ENCODE data around the gene PHC1.

The PHC1 gene

DNA sequence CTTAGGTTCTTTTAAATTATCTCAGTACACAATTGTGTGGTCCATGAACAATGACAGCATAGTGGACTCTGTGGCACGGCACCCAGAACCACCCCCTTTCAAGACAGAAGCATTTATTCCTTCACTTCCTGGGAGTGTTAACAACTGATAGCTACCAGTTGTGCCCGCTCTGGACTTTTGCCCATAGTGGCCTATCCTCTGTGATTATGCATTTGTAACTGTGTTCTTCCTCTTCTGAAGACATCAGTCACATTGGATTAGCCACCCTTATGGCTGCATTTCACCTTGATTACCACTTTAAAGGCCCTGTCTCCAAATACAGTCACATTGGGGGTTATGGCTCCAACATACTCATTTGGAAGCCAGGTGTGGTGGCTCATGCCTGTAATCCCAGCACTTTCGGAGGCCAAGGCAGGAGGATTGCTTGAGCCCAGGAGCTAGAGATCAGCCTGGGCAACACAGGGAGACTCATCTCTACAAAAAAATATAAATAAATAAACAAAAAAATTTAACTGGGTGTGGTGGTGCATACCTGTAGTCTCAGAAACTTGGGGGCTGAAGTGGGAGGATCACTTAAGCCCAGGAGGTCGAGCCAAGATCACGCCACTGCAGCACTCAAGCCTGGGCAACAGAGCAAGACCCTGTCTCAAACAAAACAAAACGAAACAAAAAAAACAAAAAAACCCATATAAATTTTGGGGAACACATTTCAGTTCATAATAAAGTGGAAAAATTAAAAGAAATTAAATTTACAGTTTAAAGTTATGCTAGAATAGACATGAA, 27.6 kb upstream of the PHC1 start:
- TF ChIP-seq, protein P1, sequence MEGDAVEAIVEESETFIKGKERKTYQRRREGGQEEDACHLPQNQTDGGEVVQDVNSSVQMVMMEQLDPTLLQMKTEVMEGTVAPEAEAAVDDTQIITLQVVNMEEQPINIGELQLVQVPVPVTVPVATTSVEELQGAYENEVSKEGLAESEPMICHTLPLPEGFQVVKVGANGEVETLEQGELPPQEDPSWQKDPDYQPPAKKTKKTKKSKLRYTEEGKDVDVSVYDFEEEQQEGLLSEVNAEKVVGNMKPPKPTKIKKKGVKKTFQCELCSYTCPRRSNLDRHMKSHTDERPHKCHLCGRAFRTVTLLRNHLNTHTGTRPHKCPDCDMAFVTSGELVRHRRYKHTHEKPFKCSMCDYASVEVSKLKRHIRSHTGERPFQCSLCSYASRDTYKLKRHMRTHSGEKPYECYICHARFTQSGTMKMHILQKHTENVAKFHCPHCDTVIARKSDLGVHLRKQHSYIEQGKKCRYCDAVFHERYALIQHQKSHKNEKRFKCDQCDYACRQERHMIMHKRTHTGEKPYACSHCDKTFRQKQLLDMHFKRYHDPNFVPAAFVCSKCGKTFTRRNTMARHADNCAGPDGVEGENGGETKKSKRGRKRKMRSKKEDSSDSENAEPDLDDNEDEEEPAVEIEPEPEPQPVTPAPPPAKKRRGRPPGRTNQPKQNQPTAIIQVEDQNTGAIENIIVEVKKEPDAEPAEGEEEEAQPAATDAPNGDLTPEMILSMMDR (IDR thresholded peaks at IDR 0.05; ENCODE audit: low read depth, low read length, missing control alignments): no peak
- no peak overlapping the region for H3K4me3 ChIP-seq (ENCODE audit: low read depth, low read length)
- no peak for DNase-seq (ENCODE audit: low read depth)

DNA sequence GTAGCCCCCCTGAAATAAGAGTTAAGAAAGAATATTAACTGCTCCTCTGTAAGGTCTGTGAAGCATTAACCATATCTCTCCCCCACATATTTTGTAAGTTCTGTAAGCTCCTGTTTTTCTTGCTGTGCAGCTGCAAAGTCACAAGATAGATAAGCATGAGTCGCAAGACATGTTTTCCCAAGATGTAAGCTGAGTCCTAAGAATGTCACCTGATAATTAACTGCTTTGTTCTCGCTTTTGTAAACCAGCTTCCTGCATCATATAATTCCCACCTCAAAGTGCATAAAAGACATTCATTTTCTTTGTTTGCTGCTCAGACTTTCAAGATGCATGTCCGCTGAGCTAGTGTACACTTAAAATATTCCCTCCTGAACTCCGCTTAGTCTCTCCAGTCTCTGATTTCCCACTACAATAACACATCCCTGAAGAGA, 27.0 kb upstream of the PHC1 start:
- DNase-seq (ENCODE audit: low read depth): no peak
- no peak overlapping the region for H3K4me3 ChIP-seq (ENCODE audit: low read depth, low read length)
- TF ChIP-seq, protein P1 (IDR thresholded peaks at IDR 0.05; ENCODE audit: low read depth, low read length, missing control alignments): no peak

DNA sequence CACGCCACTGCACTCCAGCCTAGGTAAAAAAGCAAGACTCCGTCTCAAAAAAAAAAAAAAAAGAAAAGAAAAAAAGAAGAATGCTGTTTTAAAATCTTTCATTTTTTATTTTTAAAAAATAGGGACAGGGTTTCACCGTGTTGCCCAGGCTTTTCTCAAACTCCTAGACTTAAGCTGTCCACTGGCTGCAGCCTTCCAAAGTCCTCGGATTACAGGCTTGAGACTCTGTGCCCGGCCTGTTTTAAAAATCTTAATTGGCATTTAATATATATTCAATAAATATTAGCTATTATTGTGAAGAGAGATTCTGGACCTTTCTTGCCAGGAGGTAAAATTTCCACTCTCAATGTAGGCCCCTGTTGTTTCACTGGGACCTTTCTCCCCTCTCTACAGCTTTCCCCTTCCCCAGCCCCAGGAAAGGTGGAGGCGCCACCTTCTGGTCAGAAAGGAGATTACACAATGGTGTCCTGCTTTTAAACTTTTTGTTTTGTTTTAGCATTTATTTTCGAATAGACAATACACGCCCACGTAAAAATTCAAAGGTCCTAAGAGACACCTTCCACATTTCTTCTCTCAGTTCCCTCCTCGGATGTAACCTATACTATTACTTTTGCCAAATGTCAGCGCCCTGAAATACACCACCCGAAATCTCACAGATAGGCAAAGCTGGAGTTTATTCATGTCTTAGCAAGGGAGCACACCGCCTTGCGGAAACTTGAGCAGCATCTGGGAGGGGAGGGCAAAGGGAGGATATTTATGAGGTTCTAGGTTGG, 23.8 kb upstream of the PHC1 start:
- TF ChIP-seq, protein P1 (IDR thresholded peaks at IDR 0.05; ENCODE audit: low read depth, low read length, missing control alignments): peak; percentile 79
- DNase-seq (ENCODE audit: low read depth): no peak
- peak overlapping the region; percentile 48; the same call in 1 of the 2 replicates for H3K4me3 ChIP-seq (ENCODE audit: low read depth, low read length)

DNA sequence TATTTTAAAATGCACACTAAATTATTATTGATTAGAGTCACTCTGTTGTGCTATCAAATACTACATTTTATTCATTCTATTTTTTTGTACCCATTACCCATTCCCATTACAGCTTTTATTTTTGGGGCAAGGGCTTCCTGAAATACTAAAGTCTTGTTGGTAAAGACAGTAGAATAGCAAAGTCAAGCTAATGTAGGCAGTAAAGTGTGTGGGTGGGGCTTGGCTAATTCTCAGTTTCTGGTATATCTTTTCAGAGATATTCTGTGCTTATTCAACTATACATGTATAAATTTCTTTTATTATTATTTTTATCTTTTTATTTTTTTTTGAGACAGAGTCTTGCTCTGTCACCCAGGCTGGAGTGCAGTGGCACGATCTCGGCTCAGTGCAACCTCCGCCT, 22.3 kb upstream of the PHC1 start:
- TF ChIP-seq, protein P1 (IDR thresholded peaks at IDR 0.05; ENCODE audit: low read depth, low read length, missing control alignments): no peak
- no peak for DNase-seq (ENCODE audit: low read depth)
- no peak overlapping the region for H3K4me3 ChIP-seq (ENCODE audit: low read depth, low read length)

DNA sequence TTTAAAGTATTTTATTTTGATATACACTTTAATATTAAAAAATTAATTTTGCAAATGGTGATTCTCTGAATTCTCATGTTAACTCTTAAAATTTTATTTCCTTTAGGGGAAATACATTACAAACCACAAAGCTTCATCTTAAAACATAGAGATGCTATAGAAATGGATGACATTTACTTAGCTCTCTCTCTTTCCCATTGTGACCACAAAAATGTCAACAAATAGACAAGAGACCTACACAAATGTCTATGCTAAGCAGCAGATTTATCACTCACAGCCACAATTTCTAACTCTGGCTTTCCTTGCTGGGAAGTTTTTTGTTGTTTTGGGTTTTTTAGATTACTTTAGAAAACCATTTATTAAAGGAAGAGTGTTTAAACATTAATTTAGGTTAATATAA, 19.9 kb upstream of the PHC1 start:
- DNase-seq (ENCODE audit: low read depth): no peak
- no peak overlapping the region for H3K4me3 ChIP-seq (ENCODE audit: low read depth, low read length)
- TF ChIP-seq, protein P1 (IDR thresholded peaks at IDR 0.05; ENCODE audit: low read depth, low read length, missing control alignments): no peak

DNA sequence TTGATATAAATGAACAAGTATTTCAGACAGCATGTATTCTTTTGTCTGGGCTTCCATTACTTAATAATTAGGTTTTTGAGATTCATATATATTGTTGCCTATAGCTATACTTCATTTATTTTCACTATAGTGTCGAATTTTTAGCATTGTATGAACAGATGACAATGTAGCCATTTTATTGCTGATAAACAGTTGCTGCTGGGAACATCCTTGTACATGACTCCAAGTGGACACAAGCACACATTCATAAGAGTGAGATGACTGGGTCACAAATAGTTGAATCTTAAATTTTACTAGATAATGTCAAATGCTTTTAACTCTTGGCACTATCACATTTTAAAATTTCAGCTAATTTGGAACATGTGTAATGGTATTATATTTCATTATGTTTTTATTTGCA, 19.3 kb upstream of the PHC1 start:
- TF ChIP-seq, protein P1 (IDR thresholded peaks at IDR 0.05; ENCODE audit: low read depth, low read length, missing control alignments): no peak
- DNase-seq (ENCODE audit: low read depth): no peak
- H3K4me3 ChIP-seq (ENCODE audit: low read depth, low read length): no peak overlapping the region

Data from GM12864 (cell line).